ENCODE data around the gene IMMP2L. TPM values are rescaled to one million over a fixed set of nuclear protein-coding genes. Genes with fewer than 3 reads are reported as not detected.

IMMP2L gene
- polyA plus RNA-seq, 1 of the 3 experiments (the other 2 are of a cell fraction), result 10.7 TPM

DNA sequence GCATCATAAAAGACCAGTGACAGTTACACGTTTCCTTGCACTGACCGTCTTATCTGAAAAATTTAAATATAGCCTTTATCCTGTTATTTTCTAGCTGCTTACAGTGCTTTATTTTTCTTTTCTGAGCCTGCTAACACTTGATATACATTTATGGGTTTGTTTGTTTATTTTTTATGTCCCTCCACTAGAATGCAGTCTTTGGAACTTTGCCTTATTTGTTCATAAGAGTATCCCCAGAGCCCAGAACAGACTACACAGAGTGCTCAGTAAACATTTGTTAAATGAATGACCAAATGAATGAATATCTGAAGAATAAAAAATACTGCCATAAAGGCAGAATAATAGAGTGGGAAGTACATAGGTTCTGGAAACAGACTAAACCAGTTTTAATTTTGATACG lies 673.7 kb downstream of the IMMP2L start:
- DNase-seq, result no peak
- TF ChIP-seq SIN3A (IDR thresholded peaks at IDR 0.05; ENCODE audit: borderline replicate concordance, low read depth, low read length) (no peak), YY1 (IDR thresholded peaks at IDR 0.05; ENCODE audit: low read depth) (no peak), FOXM1 (IDR thresholded peaks at IDR 0.05; ENCODE audit: low read depth) (no peak), POLR2AphosphoS5 (IDR thresholded peaks at IDR 0.05; ENCODE audit: low read depth, low read length) (no peak), PBX3 (IDR thresholded peaks at IDR 0.05) (no peak), RXRA (IDR thresholded peaks at IDR 0.05; ENCODE audit: borderline replicate concordance, low read depth) (no peak), CHD2 (IDR thresholded peaks at IDR 0.05; ENCODE audit: low read length, partially characterized antibody) (no peak), RFX5 (IDR thresholded peaks at IDR 0.05; ENCODE audit: low read length) (no peak), REST (IDR thresholded peaks at IDR 0.05; ENCODE audit: low read depth, low read length) (no peak), USF1 (IDR thresholded peaks at IDR 0.05; ENCODE audit: borderline replicate concordance, low read depth) (no peak), NFIC (IDR thresholded peaks at IDR 0.05; ENCODE audit: borderline replicate concordance) (no peak), JUND (IDR thresholded peaks at IDR 0.05) (no peak)
- TF ChIP-seq, protein P1, sequence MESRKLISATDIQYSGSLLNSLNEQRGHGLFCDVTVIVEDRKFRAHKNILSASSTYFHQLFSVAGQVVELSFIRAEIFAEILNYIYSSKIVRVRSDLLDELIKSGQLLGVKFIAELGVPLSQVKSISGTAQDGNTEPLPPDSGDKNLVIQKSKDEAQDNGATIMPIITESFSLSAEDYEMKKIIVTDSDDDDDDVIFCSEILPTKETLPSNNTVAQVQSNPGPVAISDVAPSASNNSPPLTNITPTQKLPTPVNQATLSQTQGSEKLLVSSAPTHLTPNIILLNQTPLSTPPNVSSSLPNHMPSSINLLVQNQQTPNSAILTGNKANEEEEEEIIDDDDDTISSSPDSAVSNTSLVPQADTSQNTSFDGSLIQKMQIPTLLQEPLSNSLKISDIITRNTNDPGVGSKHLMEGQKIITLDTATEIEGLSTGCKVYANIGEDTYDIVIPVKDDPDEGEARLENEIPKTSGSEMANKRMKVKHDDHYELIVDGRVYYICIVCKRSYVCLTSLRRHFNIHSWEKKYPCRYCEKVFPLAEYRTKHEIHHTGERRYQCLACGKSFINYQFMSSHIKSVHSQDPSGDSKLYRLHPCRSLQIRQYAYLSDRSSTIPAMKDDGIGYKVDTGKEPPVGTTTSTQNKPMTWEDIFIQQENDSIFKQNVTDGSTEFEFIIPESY (IDR thresholded peaks at IDR 0.05; ENCODE audit: borderline replicate concordance, low read depth), result no peak
- TF ChIP-seq, protein P2, sequence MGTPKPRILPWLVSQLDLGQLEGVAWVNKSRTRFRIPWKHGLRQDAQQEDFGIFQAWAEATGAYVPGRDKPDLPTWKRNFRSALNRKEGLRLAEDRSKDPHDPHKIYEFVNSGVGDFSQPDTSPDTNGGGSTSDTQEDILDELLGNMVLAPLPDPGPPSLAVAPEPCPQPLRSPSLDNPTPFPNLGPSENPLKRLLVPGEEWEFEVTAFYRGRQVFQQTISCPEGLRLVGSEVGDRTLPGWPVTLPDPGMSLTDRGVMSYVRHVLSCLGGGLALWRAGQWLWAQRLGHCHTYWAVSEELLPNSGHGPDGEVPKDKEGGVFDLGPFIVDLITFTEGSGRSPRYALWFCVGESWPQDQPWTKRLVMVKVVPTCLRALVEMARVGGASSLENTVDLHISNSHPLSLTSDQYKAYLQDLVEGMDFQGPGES (IDR thresholded peaks at IDR 0.05; ENCODE audit: low read depth, low read length), result no peak

More for the DNA sequence above, 673.7 kb downstream of the IMMP2L start:
- H3K4me2 ChIP-seq, result no peak overlapping the region
- WGBS (ENCODE audit: low lambda C conversion rate), result 87% methylated on average over 3 of the region's 3 CpGs
- no peaks in the 10 kb centered on the region for H3K9me2 ChIP-seq
- H3K27me3 ChIP-seq (ENCODE audit: insufficient read depth), result no peaks in the 10 kb centered on the region
- H4K20me1 ChIP-seq (ENCODE audit: insufficient read depth), result no peaks in the 10 kb centered on the region
- H3K9me3 ChIP-seq, result no peaks in the 10 kb centered on the region
- H3K79me2 ChIP-seq (ENCODE audit: insufficient read depth), result no peaks in the 10 kb centered on the region
- POLR2A ChIA-PET, result no interaction called here
- H3K27ac ChIP-seq (ENCODE audit: low read depth in 2 of 2, low read length in 1 of 2), result no peak overlapping the region; a peak in 1 of 4 replicates
- no peaks in the 10 kb centered on the region for H3K36me3 ChIP-seq (replicated peaks in 1 of 2; ENCODE audit: control insufficient read depth in 1 of 2, insufficient read depth in 2 of 2, low read length in 1 of 2)
- H3K9ac ChIP-seq, result no peak overlapping the region
- no peaks in the 10 kb centered on the region for H3F3A ChIP-seq (replicated peaks; ENCODE audit: insufficient read depth)
- H2AFZ ChIP-seq (ENCODE audit: low read depth), result no peak overlapping the region
- H3K4me1 ChIP-seq (ENCODE audit: control insufficient read depth in 1 of 2, insufficient read depth in 2 of 2, low read depth in 1 of 2, low read length in 1 of 2), result peaks cover 0 to 7% of the 10 kb centered on the region in 2 experiments; a peak in 2 of 4 replicates
- no peak overlapping the region for H3K4me3 ChIP-seq (ENCODE audit: low read depth in 2 of 2, low read length in 1 of 2)
- CTCF ChIA-PET, result interaction anchor here (1.3 kb wide), 2 partner anchors 49 to 98 kb away, joined by 3 to 4 read pairs; no protein-coding TSS in a partner anchor

Measured in SK-N-SH (cell line).